HepG2 (cell line): Measurements from ENCODE around the gene MAN1A1. TPM values are rescaled to one million over a fixed set of nuclear protein-coding genes. Genes with fewer than 3 reads are reported as not detected.

Source experiments
- ATAC-seq: fragments of 200-7000 bp; cut with Tn5 transposase; 3 replicates; pipeline ENCODE4 v1.9.1; 2020; ENCODE audit warnings: mild to moderate bottlenecking, moderate library complexity
- BruUV-seq: library from RNA; stranded (reverse); fragments of 400-500 nt; replicated peaks from 2 replicates; lab custom pipeline; 2021; lab: Mats Ljungman, UMichigan
- CTCF ChIA-PET: fragments of 300-600 bp; formaldehyde crosslinking; extraction: SDS; loops from one replicate; lab custom pipeline; 2021; ENCODE audit warnings: low total read pairs, inconsistent platforms, low intra/inter-chr PET ratio; lab: Yijun Ruan, JAX
- POLR2A ChIA-PET: fragments of 350-600 bp; sonication (Branson Sonifier 250); formaldehyde crosslinking; loops from one replicate; lab custom pipeline; 2020; ENCODE audit warnings: antibody characterized with exemption, inconsistent platforms; lab: Yijun Ruan, JAX
- DNase-seq: peaks from one replicate; pipeline ENCODE4 v3.0.0-alpha.2; 2015; ENCODE audit warnings: low spot score
- FAIRE-seq: peaks from 3 replicates; lab custom pipeline; 2011; peaks lifted over from hg19 to GRCh38; lab: Jason Lieb, UNC
- H2AFZ ChIP-seq: one replicate; pipeline ENCODE4 v1.6.1; 2011; ENCODE audit warnings: low read length, inconsistent platforms
- H3K27ac ChIP-seq: fragments of 300-600 bp; 3 replicates; pipeline ENCODE4 v1.8.0; 2011; ENCODE audit warnings: mixed run types, mild to moderate bottlenecking, mixed read lengths, low read length, inconsistent platforms; ENCODE audit not compliant: insufficient read depth; ENCODE audit errors: extremely low read length
- H3K27me3 ChIP-seq, 2 experiments: fragments of 200-600 bp in 1 of 2; 2 replicates in 1 of 2; 3 replicates in 1 of 2; pipeline versions ENCODE4 v1.6.0 to v1.8.0; 2011; ENCODE audit warnings: low read length in 2 of 2, mild to moderate bottlenecking in 2 of 2, moderate library complexity in 2 of 2, inconsistent platforms in 1 of 2; ENCODE audit not compliant: insufficient read depth in 2 of 2, control insufficient read depth in 1 of 2
- H3K36me3 ChIP-seq, 2 experiments: fragments of 200-600 bp in 1 of 2; replicated peaks in 1 of 2; 2 replicates in 1 of 2; 3 replicates in 1 of 2; pipeline versions ENCODE4 v1.5.1 to v1.8.0; 2011; ENCODE audit warnings: low read length in 2 of 2, inconsistent platforms in 1 of 2; ENCODE audit not compliant: insufficient read depth in 2 of 2, control insufficient read depth in 1 of 2
- H3K4me1 ChIP-seq: 2 replicates; pipeline ENCODE4 v1.5.1; 2012; ENCODE audit warnings: low read length, inconsistent platforms; ENCODE audit not compliant: insufficient read depth
- H3K4me2 ChIP-seq: 2 replicates; pipeline ENCODE4 v1.6.0; 2011; ENCODE audit warnings: low read depth, low read length, inconsistent platforms
- H3K4me3 ChIP-seq, 3 experiments: fragments of 200-600 bp in 1 of 3; sonication (generic), shearing (Covaris generic) in 1 of 3; replicated peaks in 1 of 3; 2 replicates each; pipeline ENCODE4 v1.5.1; 2011 to 2016; ENCODE audit warnings: low read length in 3 of 3, inconsistent platforms in 2 of 3, low read depth in 2 of 3, mild to moderate bottlenecking in 2 of 3, control low read depth in 1 of 3, mixed read lengths in 1 of 3; ENCODE audit not compliant: insufficient read depth in 1 of 3
- H3K79me2 ChIP-seq: one replicate; pipeline ENCODE4 v1.6.1; 2011; ENCODE audit warnings: low read length, inconsistent platforms; ENCODE audit not compliant: insufficient read depth
- H3K9ac ChIP-seq: 2 replicates; pipeline ENCODE4 v1.6.0; 2011; ENCODE audit warnings: mild to moderate bottlenecking, low read depth, low read length, inconsistent platforms; ENCODE audit not compliant: insufficient read depth
- H3K9me3 ChIP-seq: 2 replicates; pipeline ENCODE4 v1.5.1; 2012; ENCODE audit warnings: mild to moderate bottlenecking, low read length
- H4K20me1 ChIP-seq: 2 replicates; pipeline ENCODE4 v1.6.0; 2011; ENCODE audit warnings: inconsistent platforms, mild to moderate bottlenecking, low read length, moderate library complexity; ENCODE audit not compliant: insufficient read depth
- AHR ChIP-seq: IDR thresholded peaks from 2 replicates; pipeline ENCODE4 v1.6.1; 2018; ENCODE audit warnings: missing genetic modification reagents, missing compliant biosample characterization
- GABPB1 ChIP-seq: IDR thresholded peaks from 2 replicates; pipeline ENCODE4 v1.6.1; 2016; ENCODE audit warnings: mild to moderate bottlenecking, missing genetic modification reagents, moderate library complexity, missing compliant biosample characterization
- HNRNPLL ChIP-seq: fragments of 200-400 bp; formaldehyde crosslinking; IDR thresholded peaks from 2 replicates; pipeline ENCODE4 v1.6.1; 2017; ENCODE audit warnings: mild to moderate bottlenecking, low read depth, low read length; ENCODE audit not compliant: poor library complexity, severe bottlenecking
- MED1 ChIP-seq: sonication (generic); formaldehyde crosslinking; IDR thresholded peaks from 2 replicates; pipeline ENCODE4 v1.4.0; 2020; ENCODE audit warnings: missing genetic modification reagents
- NCOR1 ChIP-seq: fragments of 200-600 bp; sonication (generic); IDR thresholded peaks from 2 replicates; pipeline ENCODE4 v1.7.0; 2017; ENCODE audit warnings: antibody characterized with exemption, low read length, borderline replicate concordance
- STAG1 ChIP-seq: sonication (generic); formaldehyde crosslinking; IDR thresholded peaks from 2 replicates; pipeline ENCODE4 v1.4.0; 2020; ENCODE audit warnings: missing genetic modification reagents
- ZNF232 ChIP-seq: sonication (generic); formaldehyde crosslinking; IDR thresholded peaks from 2 replicates; pipeline ENCODE4 v1.4.0; 2020; ENCODE audit warnings: missing genetic modification reagents, borderline replicate concordance
- ZNF24 ChIP-seq: fragments of 450-650 bp; IDR thresholded peaks from 2 replicates; pipeline ENCODE4 v1.6.1; 2017; ENCODE audit warnings: antibody characterized with exemption, mild to moderate bottlenecking
- ZNF432 ChIP-seq: sonication (generic); formaldehyde crosslinking; IDR thresholded peaks from 2 replicates; pipeline ENCODE4 v1.5.0; 2020; ENCODE audit warnings: missing genetic modification reagents, mild to moderate bottlenecking, borderline replicate concordance
- in situ Hi-C: cut with HindIII; loops from 2 replicates; pipeline ENCODE4 v1.10.0; 2017; ENCODE audit warnings: low pct_unique_long_range_greater_than_20kb; ENCODE audit not compliant: extremely low pct_ligation_motif_present
- intact Hi-C: fragments of 100-400 bp; cut with micrococcal nuclease; formaldehyde crosslinking; loops from one replicate; pipeline ENCODE4 v1.10.0; 2022; ENCODE audit not compliant: unreplicated experiment
- polyA plus RNA-seq, 8 experiments: library from polyadenylated mRNA; depleted of rRNA in 3 of 8; stranded (reverse) in 7 of 8; unstranded in 1 of 8; fragments of >200 nt; fragmentation: Illumina TruSeq in 4 of 8; extraction: Trizol in 4 of 8; gene quantifications; 2 replicates each; pipeline versions ENCODE4 v1.2.1 to v1.2.3, GENCODE V29; 2011 to 2016; ENCODE audit warnings: low read depth in 4 of 8, missing spikeins in 1 of 8, mixed read lengths in 1 of 8; ENCODE audit not compliant: insufficient read depth in 1 of 8
- total RNA-seq, 5 experiments: library from RNA; depleted of rRNA; stranded (reverse); fragments of >200 nt; fragmentation: Illumina TruSeq; extraction: Trizol; gene quantifications; 2 replicates each; pipeline ENCODE4 v1.2.3, GENCODE V29; 2016; ENCODE audit warnings: low read depth in 1 of 5
- TF ChIP-seq, protein P1 (sequence below): IDR thresholded peaks from 2 replicates; pipeline ENCODE4 v1.6.1; 2016; ENCODE audit warnings: mild to moderate bottlenecking, missing biosample characterization, missing genetic modification reagents
- TF ChIP-seq, protein P2 (sequence below): sonication (generic); formaldehyde crosslinking; IDR thresholded peaks from 2 replicates; pipeline ENCODE4 v1.4.0; 2020; ENCODE audit warnings: missing genetic modification reagents
- TF ChIP-seq, protein P3 (sequence below): sonication (generic); formaldehyde crosslinking; IDR thresholded peaks from 2 replicates; pipeline ENCODE4 v1.5.0; 2020; ENCODE audit warnings: missing genetic modification reagents, mild to moderate bottlenecking, borderline replicate concordance
- TF ChIP-seq, protein P4 (sequence below): sonication (generic); formaldehyde crosslinking; IDR thresholded peaks from 2 replicates; pipeline ENCODE4 v1.4.0; 2020; ENCODE audit warnings: mild to moderate bottlenecking, missing genetic modification reagents, borderline replicate concordance
- TF ChIP-seq, protein P5 (sequence below): sonication (generic); formaldehyde crosslinking; IDR thresholded peaks from 2 replicates; pipeline ENCODE4 v1.5.1; 2020; ENCODE audit warnings: missing genetic modification reagents, mild to moderate bottlenecking, borderline replicate concordance
- TF ChIP-seq, protein P6 (sequence below): sonication (generic); formaldehyde crosslinking; IDR thresholded peaks from 2 replicates; pipeline ENCODE4 v1.4.0; 2020; ENCODE audit warnings: missing genetic modification reagents

MAN1A1 gene
- total and polyA plus RNA-seq, 2 of the 13 experiments (the other 11 are each of a cell fraction or from before 2014, with no cell fraction given): 156 to 236 TPM

DNA sequence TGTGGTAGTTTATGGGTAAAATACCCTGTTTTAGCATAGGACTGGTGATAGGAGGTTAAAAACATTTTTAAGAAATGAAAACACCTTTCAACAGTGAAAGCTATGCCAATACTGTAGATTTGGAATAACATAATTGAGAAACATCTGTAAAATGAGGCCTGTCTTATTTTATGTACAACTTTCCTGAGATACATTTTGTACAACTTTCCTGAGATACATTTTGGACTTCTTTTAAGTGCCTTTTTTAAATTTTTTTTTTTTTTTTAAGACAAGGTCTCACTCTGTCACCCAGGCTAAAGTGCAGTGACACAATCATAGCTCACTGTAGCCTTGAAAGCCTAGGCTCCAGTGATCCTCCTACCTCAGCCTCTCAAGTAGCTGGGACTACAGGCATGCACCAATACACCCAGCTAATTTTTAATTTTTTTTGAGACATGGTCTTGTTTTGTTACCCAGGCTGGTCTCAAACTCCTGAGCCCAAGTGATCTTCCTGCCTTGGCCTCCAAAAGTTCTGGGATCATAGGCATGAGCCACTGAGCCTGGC lies 84.6 kb downstream of the MAN1A1 start:
- intact Hi-C loops (loop anchor here (10.0 kb wide), 1 partner anchor 370 kb away; the partner anchor contains the start of gene ASF1A), in situ Hi-C loops (no loop called here)
- Histone ChIP-seq H2AFZ (no peak overlapping the region), H3K36me3 (peaks cover 18 to 46% of the 10 kb centered on the region in 2 experiments), H3K4me3 (no peak overlapping the region), H3K79me2 (peaks cover 45% of the 10 kb centered on the region), H3K9me3 (no peaks in the 10 kb centered on the region), H4K20me1 (peaks cover 3% of the 10 kb centered on the region), H3K27ac (no peak overlapping the region), H3K27me3 (no peaks in the 10 kb centered on the region), H3K4me1 (peaks cover 85% of the 10 kb centered on the region), H3K9ac (no peak overlapping the region), H3K4me2 (no peak overlapping the region)
- ChIA-PET CTCF (no interaction called here), POLR2A (interaction anchor here (1.3 kb wide), 1 partner anchor 83 kb away, joined by 8 read pairs; no protein-coding TSS in a partner anchor)
- ATAC-seq: no peak
- no peak for DNase-seq
- FAIRE-seq: no peak
- BruUV-seq: no TSS peak
- TF ChIP-seq, protein P1, sequence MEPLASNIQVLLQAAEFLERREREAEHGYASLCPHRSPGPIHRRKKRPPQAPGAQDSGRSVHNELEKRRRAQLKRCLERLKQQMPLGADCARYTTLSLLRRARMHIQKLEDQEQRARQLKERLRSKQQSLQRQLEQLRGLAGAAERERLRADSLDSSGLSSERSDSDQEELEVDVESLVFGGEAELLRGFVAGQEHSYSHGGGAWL: no peak
- TF ChIP-seq, protein P2, sequence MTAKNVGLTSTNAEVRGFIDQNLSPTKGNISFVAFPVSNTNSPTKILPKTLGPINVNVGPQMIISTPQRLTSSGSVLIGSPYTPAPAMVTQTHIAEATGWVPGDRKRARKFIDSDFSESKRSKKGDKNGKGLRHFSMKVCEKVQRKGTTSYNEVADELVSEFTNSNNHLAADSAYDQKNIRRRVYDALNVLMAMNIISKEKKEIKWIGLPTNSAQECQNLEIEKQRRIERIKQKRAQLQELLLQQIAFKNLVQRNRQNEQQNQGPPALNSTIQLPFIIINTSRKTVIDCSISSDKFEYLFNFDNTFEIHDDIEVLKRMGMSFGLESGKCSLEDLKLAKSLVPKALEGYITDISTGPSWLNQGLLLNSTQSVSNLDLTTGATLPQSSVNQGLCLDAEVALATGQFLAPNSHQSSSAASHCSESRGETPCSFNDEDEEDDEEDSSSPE (CRISPR knock-in tag): no peak
- TF ChIP-seq, protein P3, sequence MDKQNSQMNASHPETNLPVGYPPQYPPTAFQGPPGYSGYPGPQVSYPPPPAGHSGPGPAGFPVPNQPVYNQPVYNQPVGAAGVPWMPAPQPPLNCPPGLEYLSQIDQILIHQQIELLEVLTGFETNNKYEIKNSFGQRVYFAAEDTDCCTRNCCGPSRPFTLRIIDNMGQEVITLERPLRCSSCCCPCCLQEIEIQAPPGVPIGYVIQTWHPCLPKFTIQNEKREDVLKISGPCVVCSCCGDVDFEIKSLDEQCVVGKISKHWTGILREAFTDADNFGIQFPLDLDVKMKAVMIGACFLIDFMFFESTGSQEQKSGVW: no peak
- no peak for TF ChIP-seq STAG1 (CRISPR knock-in tag)
- TF ChIP-seq, protein P4, sequence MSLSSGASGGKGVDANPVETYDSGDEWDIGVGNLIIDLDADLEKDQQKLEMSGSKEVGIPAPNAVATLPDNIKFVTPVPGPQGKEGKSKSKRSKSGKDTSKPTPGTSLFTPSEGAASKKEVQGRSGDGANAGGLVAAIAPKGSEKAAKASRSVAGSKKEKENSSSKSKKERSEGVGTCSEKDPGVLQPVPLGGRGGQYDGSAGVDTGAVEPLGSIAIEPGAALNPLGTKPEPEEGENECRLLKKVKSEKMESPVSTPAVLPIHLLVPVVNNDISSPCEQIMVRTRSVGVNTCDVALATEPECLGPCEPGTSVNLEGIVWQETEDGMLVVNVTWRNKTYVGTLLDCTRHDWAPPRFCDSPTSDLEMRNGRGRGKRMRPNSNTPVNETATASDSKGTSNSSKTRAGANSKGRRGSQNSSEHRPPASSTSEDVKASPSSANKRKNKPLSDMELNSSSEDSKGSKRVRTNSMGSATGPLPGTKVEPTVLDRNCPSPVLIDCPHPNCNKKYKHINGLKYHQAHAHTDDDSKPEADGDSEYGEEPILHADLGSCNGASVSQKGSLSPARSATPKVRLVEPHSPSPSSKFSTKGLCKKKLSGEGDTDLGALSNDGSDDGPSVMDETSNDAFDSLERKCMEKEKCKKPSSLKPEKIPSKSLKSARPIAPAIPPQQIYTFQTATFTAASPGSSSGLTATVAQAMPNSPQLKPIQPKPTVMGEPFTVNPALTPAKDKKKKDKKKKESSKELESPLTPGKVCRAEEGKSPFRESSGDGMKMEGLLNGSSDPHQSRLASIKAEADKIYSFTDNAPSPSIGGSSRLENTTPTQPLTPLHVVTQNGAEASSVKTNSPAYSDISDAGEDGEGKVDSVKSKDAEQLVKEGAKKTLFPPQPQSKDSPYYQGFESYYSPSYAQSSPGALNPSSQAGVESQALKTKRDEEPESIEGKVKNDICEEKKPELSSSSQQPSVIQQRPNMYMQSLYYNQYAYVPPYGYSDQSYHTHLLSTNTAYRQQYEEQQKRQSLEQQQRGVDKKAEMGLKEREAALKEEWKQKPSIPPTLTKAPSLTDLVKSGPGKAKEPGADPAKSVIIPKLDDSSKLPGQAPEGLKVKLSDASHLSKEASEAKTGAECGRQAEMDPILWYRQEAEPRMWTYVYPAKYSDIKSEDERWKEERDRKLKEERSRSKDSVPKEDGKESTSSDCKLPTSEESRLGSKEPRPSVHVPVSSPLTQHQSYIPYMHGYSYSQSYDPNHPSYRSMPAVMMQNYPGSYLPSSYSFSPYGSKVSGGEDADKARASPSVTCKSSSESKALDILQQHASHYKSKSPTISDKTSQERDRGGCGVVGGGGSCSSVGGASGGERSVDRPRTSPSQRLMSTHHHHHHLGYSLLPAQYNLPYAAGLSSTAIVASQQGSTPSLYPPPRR (CRISPR knock-in tag): no peak
- TF ChIP-seq AHR (CRISPR knock-in tag): no peak
- TF ChIP-seq GABPB1 (CRISPR knock-in tag): no peak
- TF ChIP-seq ZNF24: no peak
- TF ChIP-seq ZNF232: no peak
- TF ChIP-seq, protein P5, sequence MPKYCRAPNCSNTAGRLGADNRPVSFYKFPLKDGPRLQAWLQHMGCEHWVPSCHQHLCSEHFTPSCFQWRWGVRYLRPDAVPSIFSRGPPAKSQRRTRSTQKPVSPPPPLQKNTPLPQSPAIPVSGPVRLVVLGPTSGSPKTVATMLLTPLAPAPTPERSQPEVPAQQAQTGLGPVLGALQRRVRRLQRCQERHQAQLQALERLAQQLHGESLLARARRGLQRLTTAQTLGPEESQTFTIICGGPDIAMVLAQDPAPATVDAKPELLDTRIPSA (CRISPR knock-in tag): no peak
- no peak for TF ChIP-seq NCOR1
- TF ChIP-seq, protein P6, sequence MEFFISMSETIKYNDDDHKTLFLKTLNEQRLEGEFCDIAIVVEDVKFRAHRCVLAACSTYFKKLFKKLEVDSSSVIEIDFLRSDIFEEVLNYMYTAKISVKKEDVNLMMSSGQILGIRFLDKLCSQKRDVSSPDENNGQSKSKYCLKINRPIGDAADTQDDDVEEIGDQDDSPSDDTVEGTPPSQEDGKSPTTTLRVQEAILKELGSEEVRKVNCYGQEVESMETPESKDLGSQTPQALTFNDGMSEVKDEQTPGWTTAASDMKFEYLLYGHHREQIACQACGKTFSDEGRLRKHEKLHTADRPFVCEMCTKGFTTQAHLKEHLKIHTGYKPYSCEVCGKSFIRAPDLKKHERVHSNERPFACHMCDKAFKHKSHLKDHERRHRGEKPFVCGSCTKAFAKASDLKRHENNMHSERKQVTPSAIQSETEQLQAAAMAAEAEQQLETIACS (CRISPR knock-in tag): no peak
- TF ChIP-seq MED1 (CRISPR knock-in tag): no peak
- no peak for TF ChIP-seq ZNF432
- TF ChIP-seq HNRNPLL: no peak
